GM20000 (cell line): Measurements from ENCODE around the gene TMEM240.
"Not testable (repeated sequence)": the region's sequence is repeated elsewhere in the genome, so short reads cannot be mapped to it uniquely, and the experiment has no call there.

Experiments
- DNase-seq: peaks from one replicate; pipeline ENCODE4 v3.0.0; 2012; ENCODE audit warnings: low spot score
- CTCF ChIP-seq: IDR thresholded peaks from 2 replicates; pipeline ENCODE4 v1.5.1; 2012; ENCODE audit warnings: mild to moderate bottlenecking, control low read depth; ENCODE audit errors: extremely low read depth, missing control alignments

Gene TMEM240

GRCh38 chr1:1489231-1489630 is 51.2 kb downstream of the TMEM240 start:
- no peak for DNase-seq
- no peak for TF ChIP-seq CTCF

GRCh38 chr1:1487701-1488100 is 52.7 kb downstream of the TMEM240 start:
- DNase-seq = no peak
- no peak for TF ChIP-seq CTCF

GRCh38 chr1:1485755-1486317 is 54.6 kb downstream of the TMEM240 start:
- not testable (repeated sequence) for DNase-seq

- DNase-seq = not testable (repeated sequence)
Observed at GRCh38 chr1:1484976-1485750, 55.3 kb downstream of the TMEM240 start.
